Measurements from ENCODE around the gene EPSTI1. TPM values are rescaled to one million over a fixed set of nuclear protein-coding genes. Genes with fewer than 3 reads are reported as not detected.
A peak's percentile ranks its signal among the peaks of the same experiment; 100 is the strongest.

EPSTI1 gene
- 14.8 and 27.7 TPM in 2 replicates for total RNA-seq

GRCh38 chr13:42991898-42992763 lies at the start of gene EPSTI1:
Gene EPSTI1 (minus strand): TSS chr13:42992241. CDS start chr13:42992165, 76 bp downstream.
- peak; percentile 58 for DNase-seq (ENCODE audit: low read depth)

- DNase-seq (ENCODE audit: low read depth) = no peak
These were observed 49.4 kb upstream of the EPSTI1 start for GRCh38 chr13:43041369-43041921.

- peak; percentile 84 for DNase-seq (ENCODE audit: low read depth)
These were observed 48.7 kb upstream of the EPSTI1 start for GRCh38 chr13:43040581-43041368.

- no peak for DNase-seq (ENCODE audit: low read depth)
These were observed 47.9 kb upstream of the EPSTI1 start for GRCh38 chr13:43039966-43040365.

- no peak for DNase-seq (ENCODE audit: low read depth)
These were observed 44.6 kb upstream of the EPSTI1 start for GRCh38 chr13:43036351-43037250.

GRCh38 chr13:43033038-43033437 lies 41.0 kb upstream of the EPSTI1 start:
- DNase-seq (ENCODE audit: low read depth) = no peak

GRCh38 chr13:43031881-43032280 lies 39.8 kb upstream of the EPSTI1 start:
- no peak for DNase-seq (ENCODE audit: low read depth)

- no peak for DNase-seq (ENCODE audit: low read depth)
These were observed 38.5 kb upstream of the EPSTI1 start for GRCh38 chr13:43030548-43030947.

GRCh38 chr13:43026262-43026661 lies 34.2 kb upstream of the EPSTI1 start:
- no peak for DNase-seq (ENCODE audit: low read depth)

- peak; percentile 54 for DNase-seq (ENCODE audit: low read depth)
These were observed 31.4 kb upstream of the EPSTI1 start, which contains the start of gene DNAJC15 for GRCh38 chr13:43023289-43023963. Gene DNAJC15 (plus strand): TSS chr13:43023586. CDS start chr13:43023627, 41 bp downstream.

GRCh38 chr13:43022934-43023288 lies 30.9 kb upstream of the EPSTI1 start:
- no peak for DNase-seq (ENCODE audit: low read depth)

GRCh38 chr13:43021926-43022670 lies 30.1 kb upstream of the EPSTI1 start:
- no peak for DNase-seq (ENCODE audit: low read depth)

GRCh38 chr13:43020794-43021193 lies 28.8 kb upstream of the EPSTI1 start:
- DNase-seq (ENCODE audit: low read depth) = no peak

GRCh38 chr13:43019811-43020210 lies 27.8 kb upstream of the EPSTI1 start:
- DNase-seq (ENCODE audit: low read depth) = no peak

- no peak for DNase-seq (ENCODE audit: low read depth)
These were observed 24.2 kb upstream of the EPSTI1 start for GRCh38 chr13:43016226-43016625.

GRCh38 chr13:43014162-43014561 lies 22.1 kb upstream of the EPSTI1 start:
- no peak for DNase-seq (ENCODE audit: low read depth)

- DNase-seq (ENCODE audit: low read depth) = no peak
These were observed 17.5 kb upstream of the EPSTI1 start for GRCh38 chr13:43009506-43009905.

GRCh38 chr13:43008596-43008995 lies 16.6 kb upstream of the EPSTI1 start:
- no peak for DNase-seq (ENCODE audit: low read depth)

GRCh38 chr13:43006893-43007631 lies 15.0 kb upstream of the EPSTI1 start:
- peak; percentile 83 for DNase-seq (ENCODE audit: low read depth)
